NCI-H526 treated with DMSO at 0.1 percent for 48 hours (cell line): ENCODE results near the gene COL18A1.

Source experiments
- DNase-seq: peaks from one replicate; lab custom pipeline; 2025; lab: John Stamatoyannopoulos, UW

Gene COL18A1

DNA sequence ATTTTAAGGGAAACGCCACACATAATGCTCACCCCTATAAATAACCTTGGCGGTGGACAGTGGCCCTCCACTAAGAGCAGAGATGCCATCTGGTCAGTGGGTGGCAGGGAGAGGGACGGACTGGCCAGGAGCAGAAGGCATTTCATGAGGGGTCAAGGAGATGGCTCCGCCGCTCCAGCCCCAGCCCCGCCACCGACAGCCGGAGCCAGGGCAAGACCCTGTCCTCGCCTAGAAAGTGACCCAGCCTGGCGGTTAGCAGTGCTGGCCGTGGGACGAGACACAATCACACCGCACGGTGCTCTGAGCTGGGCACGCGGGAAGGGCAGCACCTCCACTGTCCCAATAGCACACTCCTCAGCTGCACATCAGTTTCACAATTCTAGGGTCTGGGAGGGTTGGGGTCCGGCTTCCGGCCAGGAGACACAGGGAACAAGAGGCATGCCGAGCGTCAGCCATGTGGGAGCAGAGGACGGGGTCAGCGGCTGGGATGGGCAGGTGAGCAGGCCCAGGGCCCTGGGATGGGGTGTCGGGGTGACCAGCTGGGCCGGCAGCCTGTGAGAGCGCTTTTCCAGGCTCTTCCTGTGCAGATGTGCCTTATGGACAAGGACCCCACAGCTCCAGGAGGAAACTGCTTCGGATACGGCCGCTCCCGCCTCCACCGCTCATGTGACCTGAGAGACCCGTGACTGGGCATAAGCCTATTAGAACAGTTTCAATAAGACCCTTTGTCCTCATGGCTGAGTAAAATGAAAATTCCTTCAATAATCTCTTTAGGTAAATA, 131.5 kb downstream of the COL18A1 start:
- DNase-seq: no peak

- no peak for DNase-seq
These were observed 132.3 kb downstream of the COL18A1 start for GRCh38 chr21:45537111-45537745.

DNA sequence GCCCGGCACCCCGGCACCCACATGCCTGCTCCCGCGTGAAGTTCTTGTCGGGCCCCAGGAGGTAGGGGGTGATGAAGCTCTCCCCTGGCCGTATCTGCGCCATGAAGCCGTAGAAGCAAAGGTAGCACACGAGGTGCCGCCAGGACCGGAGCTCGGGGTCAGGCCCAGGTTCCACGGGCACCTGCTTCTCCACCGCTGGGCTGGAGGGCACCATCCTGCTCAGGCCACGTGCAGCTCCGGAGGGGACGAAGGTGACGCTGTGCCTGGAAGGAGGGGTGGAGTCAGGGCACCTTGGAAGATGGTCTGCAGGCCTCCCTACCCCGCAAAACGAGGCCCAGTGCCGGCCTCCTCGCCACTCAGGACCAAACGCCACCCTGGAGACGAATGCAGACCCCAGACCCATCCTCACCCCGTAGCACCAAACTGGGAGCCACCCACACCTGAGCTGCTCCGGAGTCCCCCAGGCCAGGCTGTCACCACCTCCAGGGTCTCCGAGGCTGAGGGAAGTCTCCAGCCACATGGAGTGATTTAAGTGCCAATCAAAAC, 132.9 kb downstream of the COL18A1 start:
- no peak for DNase-seq

GRCh38 chr21:45538381-45539045, 133.5 kb downstream of the COL18A1 start:
- DNase-seq: no peak

DNA sequence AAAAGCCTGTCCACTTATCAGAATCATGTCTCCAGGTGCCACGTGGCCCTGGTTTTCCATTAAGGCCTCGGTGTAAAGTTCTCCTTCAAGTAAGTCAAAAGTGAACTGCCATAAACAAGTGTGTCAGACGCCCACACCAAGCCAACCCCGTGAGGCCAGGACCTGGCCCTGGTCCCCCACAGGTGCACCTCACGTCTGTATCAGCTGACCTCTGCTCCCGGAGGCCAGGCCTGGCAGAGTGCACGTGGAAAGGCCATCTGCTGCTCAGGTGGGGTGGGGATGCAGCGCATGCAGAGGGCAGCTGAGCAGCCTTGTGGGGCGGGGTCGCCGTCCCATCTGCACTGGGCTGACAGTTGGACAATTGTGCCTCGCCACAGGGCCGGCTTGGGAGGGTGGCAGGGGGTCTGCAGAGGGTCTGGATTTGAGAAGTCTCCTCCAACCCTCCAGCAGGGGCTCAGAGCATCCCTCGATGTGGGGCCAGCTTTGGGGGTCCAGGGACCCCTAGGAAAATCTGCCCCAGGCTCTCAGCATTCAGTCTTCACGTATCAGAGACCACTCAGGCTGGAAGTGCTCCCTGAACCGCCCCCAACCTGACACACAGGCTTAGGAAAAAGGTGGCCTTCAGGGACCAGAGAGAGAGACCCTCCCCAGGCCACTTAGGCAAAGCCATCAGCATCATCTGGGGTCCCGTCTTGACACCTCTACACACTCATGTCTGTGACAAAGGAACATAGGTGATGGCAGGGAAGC, 134.3 kb downstream of the COL18A1 start:
- no peak for DNase-seq

DNA sequence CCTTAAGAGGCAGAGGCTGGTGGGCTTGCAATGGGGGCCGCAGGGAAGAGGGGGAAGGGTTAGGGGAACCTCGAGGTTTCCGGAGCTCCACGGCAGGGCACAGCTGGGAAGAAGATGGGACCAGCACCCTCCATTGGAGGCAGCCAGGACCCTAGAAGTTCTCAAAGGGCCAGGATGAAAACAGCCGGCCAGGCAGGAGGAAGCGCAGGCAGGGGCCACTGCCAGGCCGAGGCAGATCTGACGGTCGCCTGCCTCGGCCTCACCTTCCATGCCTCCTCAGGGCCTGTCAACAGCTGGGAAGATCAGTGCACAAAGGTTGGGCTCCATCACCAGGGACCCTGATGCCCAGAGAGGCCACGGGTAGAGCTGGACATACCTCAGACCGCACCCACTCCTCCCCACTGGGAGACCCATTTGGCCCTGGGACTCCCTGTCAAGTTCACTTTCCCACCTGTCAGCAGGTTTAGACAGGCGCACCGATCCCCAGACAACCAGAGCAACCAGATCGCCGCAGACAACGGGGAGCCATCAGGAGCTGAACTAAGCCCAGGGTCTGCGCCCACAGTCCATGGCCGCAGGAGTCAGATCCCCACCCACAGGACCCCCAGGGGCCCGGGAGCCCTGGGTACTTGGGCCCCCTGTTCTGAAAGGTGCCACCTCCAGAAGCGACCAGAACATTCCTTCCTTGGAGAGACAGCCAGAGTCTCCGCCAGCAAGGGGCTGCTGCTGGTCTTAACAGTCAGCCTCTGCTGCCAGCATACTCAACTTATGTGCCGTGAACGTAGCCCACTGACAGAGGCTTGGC, 135.0 kb downstream of the COL18A1 start:
- DNase-seq: no peak

DNA sequence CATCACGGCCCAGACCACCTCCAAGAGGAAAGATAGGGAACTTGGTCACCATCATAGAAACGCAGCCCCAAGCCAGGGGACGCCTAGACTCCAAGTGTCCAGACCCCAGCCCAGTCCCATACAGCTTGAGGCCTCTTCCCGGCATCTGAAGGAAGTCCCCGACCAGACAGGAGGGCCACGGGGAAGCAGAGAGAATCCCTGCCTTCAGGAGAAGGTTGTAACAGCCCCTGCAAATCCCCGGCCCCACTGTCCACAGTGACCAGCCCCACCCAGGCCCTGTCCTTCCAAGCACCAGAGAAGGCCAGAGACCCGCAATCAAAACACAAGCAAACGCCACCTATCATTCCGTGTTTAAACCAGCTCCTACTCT, 135.6 kb downstream of the COL18A1 start:
- DNase-seq: no peak

- no peak for DNase-seq
These were observed 136.5 kb downstream of the COL18A1 start for GRCh38 chr21:45541221-45542039.

DNA sequence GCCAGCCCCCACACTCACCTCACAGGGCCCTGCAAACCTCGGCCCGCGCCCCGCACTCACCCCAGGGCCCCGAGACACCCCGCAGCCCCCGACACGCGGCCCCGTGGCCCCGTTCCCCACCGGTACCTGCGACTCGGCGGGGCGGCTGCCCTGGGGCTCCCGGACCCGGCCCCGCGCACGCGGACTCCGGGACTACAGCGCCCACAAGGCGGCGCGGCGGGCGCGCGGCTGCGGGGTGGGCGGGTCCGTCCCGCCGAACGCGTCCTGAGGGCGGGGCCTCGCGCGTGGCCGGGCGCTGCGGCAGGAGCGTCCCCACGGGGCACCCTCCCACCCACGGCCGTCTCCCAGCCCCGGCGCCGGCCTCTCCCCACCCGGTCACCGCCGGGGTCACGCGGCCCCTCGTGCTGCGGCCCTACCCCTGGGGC, 137.3 kb downstream of the COL18A1 start, which contains the start of gene SLC19A1:
Gene SLC19A1 (minus strand): TSS at position 199 of the 425 bp plus-strand sequence. CDS start 4,481 bp downstream, outside the sequence.
- DNase-seq: no peak

DNA sequence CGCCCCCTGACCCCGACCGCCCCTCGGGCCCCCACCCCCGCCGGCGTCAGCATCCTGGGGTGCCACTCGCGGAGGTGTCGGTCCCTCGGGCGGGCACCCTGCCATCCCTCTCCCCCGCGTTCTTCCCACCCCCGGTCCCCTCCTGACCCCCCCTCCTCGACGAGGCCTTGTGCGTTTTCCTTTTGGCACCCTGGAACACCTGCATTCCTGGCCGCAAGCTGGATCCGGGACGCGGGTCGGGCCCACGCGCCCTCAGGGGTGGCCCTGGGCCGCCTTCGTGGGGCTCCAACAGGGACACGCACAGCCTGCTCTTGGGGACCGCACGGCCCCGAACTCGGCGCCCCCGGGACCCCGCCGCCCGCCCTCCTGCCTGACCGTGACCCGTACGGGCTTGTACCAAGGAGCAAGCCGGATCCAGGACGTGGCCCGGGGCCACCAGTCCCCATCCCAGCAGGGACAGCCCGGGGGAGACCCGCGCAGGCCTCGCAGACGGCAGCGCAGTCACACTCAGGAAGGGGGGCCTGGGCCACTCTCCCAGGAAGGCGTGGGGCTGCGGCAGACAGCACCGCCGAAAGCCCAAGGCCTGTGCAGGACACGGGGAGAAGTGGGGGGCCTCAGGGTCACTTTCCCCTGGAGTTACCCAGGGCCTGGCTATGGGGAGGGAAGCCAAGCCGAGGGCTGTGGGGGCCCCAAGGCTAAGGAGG, 137.9 kb downstream of the COL18A1 start:
- no peak for DNase-seq

GRCh38 chr21:45543371-45543709, 138.4 kb downstream of the COL18A1 start:
- no peak for DNase-seq

DNA sequence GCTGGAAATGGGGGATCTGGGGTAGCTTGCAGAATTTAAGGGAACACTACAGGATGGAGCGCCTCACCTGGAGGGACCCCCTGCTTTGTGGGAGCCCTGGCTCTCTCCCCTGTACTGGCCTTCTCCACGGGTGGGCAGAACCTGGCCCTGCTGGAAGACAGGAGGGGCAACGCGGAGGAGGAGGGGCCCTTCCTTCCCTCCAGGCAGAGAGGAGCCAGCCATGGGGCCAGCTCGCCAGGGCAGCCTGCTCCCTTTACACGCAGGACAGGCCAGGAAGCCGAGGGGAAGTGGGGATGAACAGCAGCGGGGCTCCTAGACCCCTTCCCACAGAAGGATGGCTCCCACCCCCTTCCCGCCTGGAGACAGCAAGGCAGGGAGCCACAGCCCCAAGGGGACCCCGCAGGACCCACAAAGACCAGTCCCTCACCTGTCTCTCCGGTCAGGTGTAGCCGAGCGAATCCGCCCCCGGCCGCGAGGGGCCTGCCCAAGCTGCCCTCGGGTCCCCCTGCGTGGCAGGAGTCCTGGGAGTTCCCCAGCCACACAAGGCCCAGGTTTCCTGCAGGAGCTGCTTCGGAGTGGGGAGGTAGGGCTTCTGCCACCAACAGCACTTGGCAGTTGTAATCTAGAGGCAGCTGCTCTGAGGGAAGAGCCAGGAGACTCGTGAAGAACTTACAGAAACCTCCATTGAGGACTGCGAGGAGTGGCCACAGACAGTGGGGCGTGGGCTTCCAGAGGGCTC, 138.9 kb downstream of the COL18A1 start:
- DNase-seq: no peak

GRCh38 chr21:45544449-45545235, 139.7 kb downstream of the COL18A1 start:
- no peak for DNase-seq

- DNase-seq: no peak
These were observed 140.2 kb downstream of the COL18A1 start for GRCh38 chr21:45545236-45545570.

GRCh38 chr21:45545691-45546531, 140.9 kb downstream of the COL18A1 start:
- no peak for DNase-seq

DNA sequence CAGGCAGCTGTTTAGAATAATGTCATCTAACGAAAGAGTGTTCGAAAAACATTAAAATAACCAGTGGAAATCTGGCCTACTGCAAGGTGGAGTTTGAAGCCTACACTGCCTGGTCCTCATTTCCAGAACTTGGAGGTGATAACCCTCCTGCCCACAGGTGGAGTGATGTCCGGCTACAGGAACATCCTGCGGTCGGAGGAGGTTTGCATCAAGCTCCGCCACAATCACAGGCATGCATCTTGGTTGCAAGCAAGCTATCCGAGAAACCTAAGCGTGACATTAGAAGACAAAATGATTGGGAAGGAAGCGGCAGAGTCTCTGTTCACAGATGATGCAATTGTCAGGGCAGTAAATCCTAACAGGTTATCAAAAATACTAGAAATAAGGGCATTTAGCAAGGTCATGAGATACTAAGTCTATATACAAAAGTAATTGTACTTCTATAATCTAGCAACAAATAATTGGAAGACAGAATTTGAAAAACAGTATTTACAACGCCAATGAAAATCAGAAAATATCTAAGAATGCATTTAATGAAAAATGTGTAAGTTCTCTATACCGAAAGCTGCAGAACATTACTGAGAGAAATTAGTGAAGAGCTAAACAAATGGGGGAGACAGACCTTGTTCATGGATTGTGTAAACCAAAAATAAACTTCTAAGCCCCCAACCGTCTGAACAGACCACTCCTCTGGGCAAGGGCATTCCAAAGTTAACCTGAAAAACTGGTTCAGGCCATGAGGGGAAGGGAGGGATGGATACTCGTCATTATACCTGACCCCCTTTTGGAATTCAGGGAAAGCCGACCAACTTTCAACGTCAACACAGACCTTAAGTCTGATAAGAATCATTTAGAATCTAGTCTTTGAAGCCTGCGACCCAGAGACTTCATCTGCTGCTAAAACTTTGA, 141.9 kb downstream of the COL18A1 start:
- DNase-seq: no peak
